ENCODE results near the gene ANKIB1.

DNA sequence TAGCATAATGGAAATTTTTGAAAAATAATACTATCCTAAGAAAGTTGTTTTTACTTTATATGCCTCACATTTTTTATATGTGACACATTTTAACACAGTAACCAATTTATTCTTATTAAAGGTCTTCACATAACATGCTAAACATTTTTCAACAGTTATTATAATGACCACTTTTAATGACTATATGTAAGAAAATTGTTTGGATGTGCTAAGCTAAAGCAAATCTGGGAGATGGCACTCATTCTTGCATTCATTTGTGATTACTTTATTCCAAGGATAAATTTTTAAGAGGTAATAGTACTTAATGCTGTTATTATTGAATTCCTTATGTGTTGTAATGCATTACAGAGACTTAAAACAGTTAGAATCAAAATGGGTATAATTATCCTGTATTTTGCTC is 88.1 kb downstream of the ANKIB1 start:
- TF ChIP-seq, protein P1, sequence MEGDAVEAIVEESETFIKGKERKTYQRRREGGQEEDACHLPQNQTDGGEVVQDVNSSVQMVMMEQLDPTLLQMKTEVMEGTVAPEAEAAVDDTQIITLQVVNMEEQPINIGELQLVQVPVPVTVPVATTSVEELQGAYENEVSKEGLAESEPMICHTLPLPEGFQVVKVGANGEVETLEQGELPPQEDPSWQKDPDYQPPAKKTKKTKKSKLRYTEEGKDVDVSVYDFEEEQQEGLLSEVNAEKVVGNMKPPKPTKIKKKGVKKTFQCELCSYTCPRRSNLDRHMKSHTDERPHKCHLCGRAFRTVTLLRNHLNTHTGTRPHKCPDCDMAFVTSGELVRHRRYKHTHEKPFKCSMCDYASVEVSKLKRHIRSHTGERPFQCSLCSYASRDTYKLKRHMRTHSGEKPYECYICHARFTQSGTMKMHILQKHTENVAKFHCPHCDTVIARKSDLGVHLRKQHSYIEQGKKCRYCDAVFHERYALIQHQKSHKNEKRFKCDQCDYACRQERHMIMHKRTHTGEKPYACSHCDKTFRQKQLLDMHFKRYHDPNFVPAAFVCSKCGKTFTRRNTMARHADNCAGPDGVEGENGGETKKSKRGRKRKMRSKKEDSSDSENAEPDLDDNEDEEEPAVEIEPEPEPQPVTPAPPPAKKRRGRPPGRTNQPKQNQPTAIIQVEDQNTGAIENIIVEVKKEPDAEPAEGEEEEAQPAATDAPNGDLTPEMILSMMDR (IDR thresholded peaks at IDR 0.05), result no peak
- no peak for TF ChIP-seq POLR2A (IDR thresholded peaks at IDR 0.05)
